B cell (primary cell): Measurements from ENCODE around the gene TRIP10. TPM values are rescaled to one million over a fixed set of nuclear protein-coding genes. Genes with fewer than 3 reads are reported as not detected.

Experiments used
- ATAC-seq: fragments of 200-7000 bp; cut with Tn5 transposase; one replicate; pipeline ENCODE4 v1.10.0; 2021; ENCODE audit warnings: low read depth, mild to moderate bottlenecking, moderate number of reproducible peaks, moderate library complexity
- CTCF ChIA-PET: fragments of 350-600 bp; sonication (Branson Sonifier 250); formaldehyde crosslinking; loops from one replicate; lab custom pipeline; 2021; ENCODE audit warnings: antibody characterized with exemption, inconsistent platforms; lab: Charles Lee
- POLR2A ChIA-PET: fragments of 350-600 bp; sonication (Branson Sonifier 250); formaldehyde crosslinking; loops from one replicate; lab custom pipeline; 2021; ENCODE audit warnings: antibody characterized with exemption; lab: Charles Lee
- DNase-seq: peaks from one replicate; pipeline ENCODE4 v3.0.0; 2013
- H2AFZ ChIP-seq: 2 replicates; pipeline ENCODE4 v1.6.1; 2012; ENCODE audit warnings: mild to moderate bottlenecking, low read depth, low read length; ENCODE audit not compliant: insufficient read depth, poor library complexity, severe bottlenecking
- H3K27ac ChIP-seq, 2 donors: 1 replicate in 1 of 2; 2 replicates in 1 of 2; pipeline ENCODE4 v1.5.1; 2012 to 2013; ENCODE audit warnings: low read length in 2 of 2, mild to moderate bottlenecking in 2 of 2, moderate library complexity in 1 of 2
- H3K27me3 ChIP-seq, 4 experiments: fragments of 200-600 bp in 1 of 4; sonication (generic) in 1 of 4; replicated peaks in 1 of 4; 1 replicate in 2 of 4; 2 replicates in 2 of 4; pipeline versions ENCODE4 v1.6.1 to v1.7.0; 2013 to 2016; ENCODE audit warnings: low read length in 3 of 4, mild to moderate bottlenecking in 2 of 4, mixed read lengths in 1 of 4, moderate library complexity in 1 of 4; ENCODE audit not compliant: insufficient read depth in 4 of 4, control insufficient read depth in 3 of 4; ENCODE audit errors: control extremely low read depth in 1 of 4
- H3K36me3 ChIP-seq, 2 experiments: replicated peaks in 1 of 2; 1 replicate in 1 of 2; 2 replicates in 1 of 2; pipeline versions ENCODE4 v1.6.1 to v1.7.1; 2013; ENCODE audit warnings: low read length in 1 of 2; ENCODE audit not compliant: insufficient read depth in 2 of 2, control insufficient read depth in 1 of 2; ENCODE audit errors: control extremely low read depth in 1 of 2, extremely low read depth in 1 of 2
- H3K4me1 ChIP-seq, 2 donors: fragments of 200-600 bp in 1 of 2; sonication (generic) in 1 of 2; 1 replicate in 1 of 2; 2 replicates in 1 of 2; pipeline versions ENCODE4 v1.5.1 to v1.6.1; 2013 to 2017; ENCODE audit warnings: low read length in 2 of 2; ENCODE audit not compliant: control insufficient read depth in 2 of 2, insufficient read depth in 2 of 2
- H3K4me2 ChIP-seq: replicated peaks from 2 replicates; pipeline ENCODE3; 2012; ENCODE audit warnings: mild to moderate bottlenecking, low read depth, low read length; ENCODE audit not compliant: poor library complexity, severe bottlenecking
- H3K4me3 ChIP-seq, 5 experiments: fragments of 200-600 bp in 1 of 5; sonication (generic) in 1 of 5; 1 replicate in 3 of 5; 2 replicates in 2 of 5; pipeline versions ENCODE4 v1.5.1 to v1.7.0; 2011 to 2016; ENCODE audit warnings: low read length in 4 of 5, mild to moderate bottlenecking in 4 of 5, low read depth in 2 of 5, control low read depth in 1 of 5, moderate library complexity in 1 of 5; ENCODE audit not compliant: insufficient read depth in 1 of 5; ENCODE audit errors: control extremely low read depth in 1 of 5, extremely low read depth in 1 of 5
- H3K79me2 ChIP-seq: fragments of 200-600 bp; sonication (generic); one replicate; pipeline ENCODE4 v1.6.0; 2016; ENCODE audit warnings: low read length; ENCODE audit not compliant: control insufficient read depth, insufficient read depth
- H3K9ac ChIP-seq: fragments of 200-600 bp; sonication (generic); 2 replicates; pipeline ENCODE4 v1.6.1; 2017; ENCODE audit warnings: mild to moderate bottlenecking, low read length, moderate library complexity
- H3K9me3 ChIP-seq, 3 donors: one replicate each; pipeline versions ENCODE4 v1.6.1 to v1.7.1; 2013; ENCODE audit warnings: low read length in 2 of 3; ENCODE audit not compliant: control insufficient read depth in 2 of 3, insufficient read depth in 1 of 3; ENCODE audit errors: control extremely low read depth in 1 of 3
- H4K20me1 ChIP-seq: 2 replicates; pipeline ENCODE4 v1.6.0; 2012; ENCODE audit warnings: mild to moderate bottlenecking, low read length; ENCODE audit not compliant: insufficient read depth, control insufficient read depth, poor library complexity, severe bottlenecking
- H3K27ac Mint-ChIP-seq: one replicate; pipeline ENCODE4 v1.8.0; 2021; ENCODE audit warnings: mixed read lengths
- H3K27me3 Mint-ChIP-seq: one replicate; pipeline ENCODE4 v1.8.0; 2021; ENCODE audit warnings: mixed read lengths
- H3K4me1 Mint-ChIP-seq: one replicate; pipeline ENCODE4 v1.8.0; 2021; ENCODE audit warnings: mixed read lengths
- H3K4me3 Mint-ChIP-seq: one replicate; pipeline ENCODE4 v1.8.0; 2021; ENCODE audit warnings: mixed read lengths
- H3K9me3 Mint-ChIP-seq: one replicate; pipeline ENCODE4 v1.8.0; 2022; ENCODE audit warnings: mixed read lengths; ENCODE audit not compliant: insufficient read depth
- CTCF ChIP-seq: fragments of 200-600 bp; IDR thresholded peaks from one replicate; pipeline ENCODE4 v1.8.0; 2022; ENCODE audit warnings: antibody characterized with exemption, mild to moderate bottlenecking
- EZH2 ChIP-seq: IDR thresholded peaks from 2 replicates; pipeline ENCODE4 v1.6.1; 2012; ENCODE audit warnings: borderline replicate concordance, low read depth, mild to moderate bottlenecking, moderate library complexity, low read length; ENCODE audit not compliant: insufficient read depth, poor library complexity, severe bottlenecking
- WGBS: methylation state at CpG from one replicate; pipeline ENCODE4 v1.1.5; 2013; ENCODE audit warnings: missing lambda C conversion rate; ENCODE audit not compliant: insufficient coverage; 5-methylcytosine and 5-hydroxymethylcytosine counted together
- intact Hi-C: fragments of 100-400 bp; cut with micrococcal nuclease; formaldehyde crosslinking; loops from one replicate; pipeline ENCODE4 v1.10.0; 2022
- polyA plus RNA-seq: library from polyadenylated mRNA; depleted of rRNA; stranded (reverse); fragments of >200 nt; gene quantifications from 2 replicates; pipeline ENCODE4 v1.2.3, GENCODE V29; 2012
- total RNA-seq, 2 donors: library from RNA; stranded (reverse); fragments of 120-200 nt in 1 of 2; gene quantifications; 1 replicate in 1 of 2; 2 replicates in 1 of 2; pipeline versions ENCODE4 v1.2.3 to v1.2.4, GENCODE V29; 2013 to 2022

TRIP10 gene
- total and polyA plus RNA-seq, 2 donors (not counting 1 experiment from before 2014, with no cell fraction given) = 5.9 to 42.7 TPM

- peaks cover 3 to 11% of the 10 kb centered on the region in 2 donors for H3K4me1 ChIP-seq
- no peaks in the 10 kb centered on the region for H4K20me1 ChIP-seq
- H3K27me3 ChIP-seq = peaks cover 0 to 28% (median 5%) of the 10 kb centered on the region in 4 experiments
- POLR2A ChIA-PET = no interaction called here
- H3K4me2 ChIP-seq = no peak overlapping the region
- H3K9me3 ChIP-seq = no peaks in the 10 kb centered on the region
- no peak for TF ChIP-seq EZH2
- no peak for TF ChIP-seq CTCF
- Mint-ChIP-seq H3K4me1 (peaks cover 12% of the 10 kb centered on the region), H3K27me3 (peaks cover 32% of the 10 kb centered on the region), H3K27ac (no peak overlapping the region), H3K9me3 (no peaks in the 10 kb centered on the region), H3K4me3 (no peak overlapping the region)
- no peak overlapping the region for H3K9ac ChIP-seq
- intact Hi-C loops = no loop called here
- no peak for DNase-seq
- ATAC-seq = no peak
- H3K36me3 ChIP-seq = no peaks in the 10 kb centered on the region
- H3K27ac ChIP-seq = no peak overlapping the region
- no peaks in the 10 kb centered on the region for H3K79me2 ChIP-seq
- H3K4me3 ChIP-seq = no peak overlapping the region
- no peak overlapping the region for H2AFZ ChIP-seq
- CTCF ChIA-PET = interaction anchor here (0.8 kb wide), 1 partner anchor 196 kb away, joined by 3 read pairs; no protein-coding TSS in a partner anchor
- WGBS = 95% methylated on average over 16 of the region's 16 CpGs
Measured at GRCh38 chr19:6712231-6712630, 27.2 kb upstream of the TRIP10 start.

- no peak overlapping the region for H3K27ac ChIP-seq
- ChIA-PET POLR2A (no interaction called here), CTCF (no interaction called here)
- ATAC-seq (no peak), DNase-seq (no peak)
- H3K4me2 ChIP-seq = no peak overlapping the region
- H3K27me3 Mint-ChIP-seq = peaks cover 32% of the 10 kb centered on the region
- no peak overlapping the region for H3K4me3 ChIP-seq
- no peak overlapping the region for H3K27ac Mint-ChIP-seq
- no peaks in the 10 kb centered on the region for H3K9me3 ChIP-seq
- peaks cover 3% of the 10 kb centered on the region for H3K9me3 Mint-ChIP-seq
- H3K4me3 Mint-ChIP-seq = no peak overlapping the region
- peaks cover 3 to 11% of the 10 kb centered on the region in 2 donors for H3K4me1 ChIP-seq
- H3K4me1 Mint-ChIP-seq = peaks cover 12% of the 10 kb centered on the region
- H3K36me3 ChIP-seq = no peaks in the 10 kb centered on the region
- H2AFZ ChIP-seq = no peak overlapping the region
- no peaks in the 10 kb centered on the region for H3K79me2 ChIP-seq
- H3K27me3 ChIP-seq = peaks cover 0 to 28% (median 3%) of the 10 kb centered on the region in 4 experiments
- 94% methylated on average over 19 of the region's 20 CpGs for WGBS
- intact Hi-C loops = no loop called here
- H3K9ac ChIP-seq = no peak overlapping the region
- no peak for TF ChIP-seq EZH2
- no peak for TF ChIP-seq CTCF
- no peaks in the 10 kb centered on the region for H4K20me1 ChIP-seq
Measured at GRCh38 chr19:6712692-6713670, 26.5 kb upstream of the TRIP10 start.
